HG03575 (cell line): ENCODE results near the gene TTC7B.
"Not testable (repeated sequence)": the region's sequence is repeated elsewhere in the genome, so short reads cannot be mapped to it uniquely, and the experiment has no call there.

Source experiments
- ATAC-seq: cut with Tn5 transposase; IDR thresholded peaks from one replicate; pipeline ENCODE4 v1.9.1; 2021; ENCODE audit not compliant: unreplicated experiment, insufficient number of reproducible peaks, low FRiP score; ENCODE audit errors: extremely low read depth

Gene TTC7B

DNA sequence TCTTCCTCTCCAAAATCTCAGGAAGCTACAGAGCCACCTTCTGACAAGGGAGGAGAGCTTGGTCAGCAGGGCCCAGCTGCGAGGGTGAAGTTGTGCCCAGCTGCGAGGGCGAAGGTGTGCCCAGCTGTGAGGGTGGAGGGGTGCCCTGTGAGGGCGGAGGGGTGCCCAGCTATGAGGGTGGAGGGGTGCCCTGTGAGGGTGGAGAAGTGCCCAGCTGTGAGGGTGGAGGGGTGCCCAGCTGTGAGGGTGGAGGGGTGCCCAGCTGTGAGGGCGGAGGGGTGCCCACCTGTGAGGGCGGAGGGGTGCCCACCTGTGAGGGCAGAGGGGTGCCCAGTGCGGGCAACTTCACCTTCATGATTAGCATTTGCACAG lies 20.4 kb upstream of the TTC7B start:
- no peak for ATAC-seq

DNA sequence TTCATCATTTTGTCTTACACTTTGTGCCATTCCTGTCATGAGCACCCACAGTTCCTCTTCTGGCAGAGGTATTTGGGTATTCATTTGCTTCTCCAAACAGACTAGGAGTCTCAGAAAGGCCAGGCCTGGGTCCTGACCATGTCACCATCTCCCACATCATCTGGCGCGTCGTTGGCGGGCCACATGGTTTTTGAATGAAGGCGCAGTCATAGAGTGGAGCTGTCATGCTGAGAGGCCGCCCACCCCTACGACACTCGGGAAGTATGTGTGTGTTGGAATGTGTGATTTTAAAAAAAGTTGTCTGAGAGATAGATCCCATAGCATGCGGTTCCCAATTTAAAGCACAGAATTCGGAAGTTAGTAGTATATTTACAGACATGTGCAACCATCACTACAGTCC lies 15.6 kb upstream of the TTC7B start:
- no peak for ATAC-seq

DNA sequence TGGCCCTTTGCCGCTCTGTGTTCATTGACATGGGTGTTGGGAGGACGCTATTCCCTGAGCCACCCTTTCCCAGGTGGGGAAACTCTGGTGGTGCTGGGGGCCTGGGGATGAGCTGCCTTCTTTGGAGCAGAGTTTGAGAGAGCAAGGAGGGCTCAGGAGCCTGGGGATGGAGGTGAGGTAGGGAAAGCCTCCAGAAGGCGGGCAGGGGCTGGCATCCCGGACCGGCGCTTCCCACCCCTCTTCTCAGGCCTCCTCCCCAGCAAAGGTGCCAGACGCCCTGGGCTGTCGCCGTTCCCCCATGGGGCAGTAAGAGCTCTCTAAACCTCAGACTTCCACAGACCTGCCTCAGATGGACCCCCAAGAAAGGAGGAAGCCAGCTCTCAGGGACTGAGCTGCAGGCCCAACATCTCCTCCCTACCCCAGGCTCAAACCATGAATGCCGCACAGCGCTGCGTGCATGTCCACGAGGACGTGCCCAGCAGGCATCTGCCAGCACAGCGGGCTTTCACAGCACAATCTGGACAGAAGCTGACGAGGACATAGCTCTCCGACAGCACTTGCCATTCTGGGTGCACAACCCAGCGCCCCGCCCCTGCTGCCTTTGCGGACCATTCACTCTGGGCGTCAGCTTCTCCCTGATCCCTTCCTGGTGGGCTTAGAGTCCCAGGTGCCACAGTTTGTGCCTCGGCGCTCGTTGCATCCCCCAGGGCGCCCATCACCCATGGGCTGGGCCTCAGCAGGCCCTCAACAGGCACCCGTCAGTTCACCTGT lies 14.9 kb upstream of the TTC7B start:
- no peak for ATAC-seq

DNA sequence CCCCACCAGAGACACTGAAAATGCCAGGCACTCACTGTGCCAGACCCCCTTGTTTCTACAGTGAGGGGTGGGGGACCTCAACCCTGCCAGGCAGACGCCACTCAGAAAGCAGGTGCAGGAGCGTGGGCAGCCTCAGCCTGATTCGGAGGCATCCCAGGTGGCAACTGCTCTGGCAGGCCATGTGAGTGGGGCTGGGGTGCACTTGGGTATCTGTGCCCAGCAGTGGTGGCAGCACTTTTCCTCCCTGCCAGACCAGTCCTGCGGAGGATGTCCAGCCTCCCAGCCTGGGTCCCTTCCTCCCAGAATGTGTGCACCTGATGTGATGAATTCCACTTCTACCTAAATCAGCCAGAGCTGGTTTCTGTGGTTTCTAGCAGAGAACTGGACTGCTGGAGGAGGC lies 13.4 kb upstream of the TTC7B start:
- no peak for ATAC-seq

DNA sequence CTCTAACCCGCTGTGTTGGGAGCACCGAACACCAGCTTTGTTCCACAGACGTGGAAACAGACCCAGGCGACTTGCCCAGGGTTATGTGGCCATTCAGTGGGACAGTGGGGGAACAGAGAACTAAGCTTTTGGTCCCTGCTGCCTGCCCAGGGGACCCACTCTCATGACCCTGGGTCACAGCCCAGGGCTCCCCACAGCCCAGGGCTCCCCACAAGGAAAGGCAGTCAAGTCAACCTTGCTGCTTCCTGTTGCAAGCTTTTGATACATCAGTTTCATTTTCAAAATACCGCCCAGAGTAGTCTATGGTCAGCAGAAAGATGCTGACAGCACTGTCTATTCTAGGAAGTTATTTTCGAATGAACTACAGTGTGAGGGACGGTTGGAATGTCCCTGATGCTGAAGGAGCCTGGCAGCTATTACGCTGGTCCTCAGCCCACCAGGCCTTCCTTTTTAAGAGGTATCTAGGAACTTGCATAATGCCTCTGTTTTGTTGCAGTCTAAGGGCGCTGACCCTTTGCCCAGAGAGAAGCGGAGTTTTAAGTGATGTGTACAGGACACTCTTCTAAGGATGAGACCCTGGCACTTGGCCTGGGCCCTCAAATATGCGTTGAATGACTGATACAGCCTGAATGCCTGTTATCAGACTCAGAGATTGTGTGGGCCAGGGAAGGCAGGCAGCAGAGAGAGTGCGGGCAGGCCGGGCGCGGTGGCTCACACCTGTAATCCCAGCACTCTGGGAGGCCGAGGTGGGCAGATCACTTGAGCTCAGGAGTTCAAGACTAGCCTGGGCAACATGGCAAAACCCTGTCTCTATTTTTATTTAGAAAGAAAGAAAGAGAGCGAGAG lies 12.6 kb upstream of the TTC7B start:
- ATAC-seq: no peak

DNA sequence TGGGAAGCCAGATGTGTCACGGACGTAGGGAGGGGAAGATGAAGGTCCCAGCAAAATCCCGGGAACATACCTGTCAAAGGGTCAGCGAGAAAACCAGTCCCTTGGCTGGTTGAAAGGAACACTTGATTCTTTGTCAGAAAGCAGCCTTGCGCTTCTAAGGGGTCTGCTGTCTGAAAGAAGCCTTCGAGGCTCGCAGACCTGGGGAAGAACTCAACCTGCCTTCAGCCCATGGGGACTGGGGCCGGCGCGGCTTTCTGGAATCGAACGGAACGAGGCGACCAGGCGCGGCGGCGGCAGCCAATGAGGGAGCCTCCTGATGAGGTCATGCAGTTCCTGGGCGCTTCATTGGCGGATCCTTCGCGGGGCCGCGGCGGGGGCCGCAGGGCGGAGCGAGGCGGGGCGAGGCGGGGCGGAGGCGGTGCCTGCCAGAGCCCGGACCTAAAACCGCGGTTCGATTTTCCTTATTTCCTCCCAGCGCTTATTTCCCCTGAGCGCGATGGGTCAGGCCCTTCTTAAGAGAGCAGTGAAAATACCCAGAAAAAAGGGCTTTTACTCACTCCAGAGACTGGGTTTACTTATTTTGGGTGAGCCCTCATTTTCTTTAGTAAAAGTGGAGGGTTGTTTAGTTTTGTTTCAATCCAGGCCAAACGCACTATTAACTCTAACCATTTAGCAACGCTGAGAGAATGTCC lies 11.8 kb upstream of the TTC7B start:
- peak; percentile 69 for ATAC-seq

DNA sequence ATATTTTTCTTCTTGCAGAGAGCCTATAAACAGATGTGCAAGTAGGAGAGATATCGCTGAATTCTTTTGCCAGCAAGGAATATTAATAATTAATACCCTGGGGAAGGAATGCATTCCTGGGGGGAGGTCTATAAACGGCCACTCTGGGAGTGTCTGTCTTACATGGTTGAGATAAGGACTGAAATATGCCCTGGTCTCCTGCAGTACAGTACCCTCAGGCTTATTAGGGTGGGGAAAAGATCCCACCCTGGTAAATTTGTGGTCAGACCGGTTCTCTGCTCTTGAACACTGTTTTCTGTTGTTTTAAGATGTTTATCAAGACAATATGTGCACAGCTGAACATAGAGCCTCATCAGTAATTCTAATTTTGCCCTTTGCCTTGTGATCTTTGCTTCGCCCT lies 7.3 kb upstream of the TTC7B start:
- not testable (repeated sequence) for ATAC-seq

DNA sequence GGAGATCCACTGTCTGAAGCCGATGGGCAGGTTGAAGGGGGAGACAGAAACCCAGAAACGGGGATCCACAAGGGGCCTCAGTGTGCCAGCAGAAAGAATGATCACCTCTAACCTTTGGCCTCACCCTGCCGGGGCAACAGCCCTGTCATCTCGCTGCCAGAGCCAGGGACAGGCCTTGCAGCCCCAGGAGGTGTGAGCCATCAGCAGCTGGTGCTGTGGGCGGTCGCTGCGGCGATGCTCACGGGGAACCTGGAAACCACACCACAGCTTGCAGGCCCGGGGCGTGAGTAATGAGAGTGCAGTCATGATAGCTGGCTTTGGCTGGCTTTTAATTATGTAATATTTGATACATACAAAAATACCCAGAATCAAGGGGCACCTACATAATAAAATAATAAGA lies 4.7 kb upstream of the TTC7B start:
- ATAC-seq: no peak

DNA sequence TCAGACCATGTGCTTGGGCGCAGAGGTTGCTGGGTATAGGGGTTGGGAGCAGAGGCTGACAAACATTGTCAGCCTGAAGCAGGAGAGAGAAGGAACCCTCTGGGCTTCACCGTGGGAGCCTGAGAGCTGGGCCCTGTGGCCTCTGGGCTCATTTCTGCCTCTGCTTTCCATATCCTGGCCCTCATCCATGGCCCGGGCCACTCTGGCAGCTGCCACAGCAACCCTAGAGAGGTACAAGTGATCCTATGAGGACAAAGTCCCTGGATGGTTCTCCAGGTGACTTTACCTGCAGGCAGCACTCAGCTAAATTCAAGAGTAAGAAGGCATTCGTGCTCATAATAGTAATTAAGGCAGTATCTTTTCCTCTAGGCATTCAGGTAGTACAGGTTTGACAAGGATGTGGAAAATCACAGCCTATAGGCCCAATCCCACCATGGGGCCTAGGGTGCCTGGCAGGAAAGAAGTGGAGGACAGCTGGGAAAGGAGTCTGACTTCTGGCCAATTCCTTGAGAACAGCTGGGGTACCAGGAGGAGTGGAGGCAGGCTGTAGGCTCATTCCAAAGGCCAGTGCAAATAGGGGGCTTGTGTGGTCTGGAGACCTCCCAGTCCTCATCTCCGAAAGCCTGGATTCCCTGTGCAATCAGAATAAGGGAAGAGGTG lies 3.6 kb upstream of the TTC7B start:
- ATAC-seq: no peak

DNA sequence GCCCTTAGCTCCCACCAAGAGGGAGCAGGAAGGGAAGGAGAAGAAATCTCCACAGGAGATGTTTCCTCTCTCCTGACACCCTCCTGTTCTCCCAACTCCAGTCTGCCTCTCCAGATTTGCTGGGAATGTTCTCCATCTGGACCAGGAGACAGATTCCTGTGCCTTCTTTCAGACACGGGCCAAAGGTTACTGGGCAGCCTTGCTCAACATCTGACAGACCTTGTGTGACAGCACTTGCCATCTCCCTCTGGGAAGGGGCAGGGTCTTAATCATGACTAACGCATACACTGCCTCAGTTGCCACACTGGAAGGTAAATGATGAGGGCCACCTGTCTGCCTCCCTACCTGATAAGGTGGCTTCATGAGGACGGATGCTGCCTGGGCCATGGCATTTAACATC lies 2.5 kb upstream of the TTC7B start:
- ATAC-seq: no peak

DNA sequence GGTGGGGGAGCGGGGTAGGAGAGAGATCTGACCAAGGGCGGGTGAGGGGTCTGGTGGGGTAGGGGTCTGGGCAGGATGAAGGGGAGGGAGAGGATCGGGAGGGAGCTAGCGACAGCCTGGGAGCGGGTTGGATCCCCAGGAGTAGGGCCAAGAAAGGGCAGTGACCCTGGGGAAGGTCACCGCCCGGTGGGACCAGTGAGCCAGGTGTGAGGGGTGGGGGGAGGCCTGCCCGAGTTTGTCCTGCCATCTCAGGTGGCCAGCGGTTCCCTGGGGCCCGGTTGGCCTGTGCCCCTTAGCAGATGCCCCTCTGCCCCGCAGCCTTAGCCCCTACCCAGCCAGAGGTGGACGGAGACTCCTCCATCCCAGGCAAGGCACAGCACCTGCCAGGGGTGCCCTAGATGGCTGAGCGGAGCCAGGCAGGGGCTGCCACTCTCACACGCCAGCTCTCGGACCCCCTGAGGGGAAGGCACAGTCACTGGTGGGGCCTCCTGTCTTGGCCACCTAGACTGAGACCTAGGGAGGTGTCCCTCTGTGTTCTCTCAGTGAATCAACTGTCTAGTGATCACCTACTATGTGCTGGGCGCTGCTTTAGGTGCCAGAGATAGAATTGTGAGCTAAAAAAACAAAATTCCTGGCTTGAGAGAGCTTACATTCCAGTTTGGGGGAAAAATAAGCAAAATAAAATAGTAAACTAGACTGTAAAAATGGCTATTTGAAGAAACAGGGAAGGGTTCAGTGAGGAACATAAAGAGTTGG lies 629 bp upstream of the TTC7B start:
- no peak for ATAC-seq

DNA sequence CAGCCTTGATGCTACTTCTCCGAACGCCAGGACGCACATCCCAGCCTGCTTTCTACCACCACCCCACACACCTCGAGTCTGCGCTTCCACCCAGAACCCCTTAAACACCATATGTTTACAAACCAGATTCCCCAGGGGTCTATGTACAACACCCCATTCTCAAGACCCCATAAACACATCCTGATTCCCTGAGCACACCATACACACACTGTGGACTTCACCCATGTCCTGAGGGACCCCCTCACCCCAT lies 733 bp downstream of the TTC7B start:
- no peak for ATAC-seq

DNA sequence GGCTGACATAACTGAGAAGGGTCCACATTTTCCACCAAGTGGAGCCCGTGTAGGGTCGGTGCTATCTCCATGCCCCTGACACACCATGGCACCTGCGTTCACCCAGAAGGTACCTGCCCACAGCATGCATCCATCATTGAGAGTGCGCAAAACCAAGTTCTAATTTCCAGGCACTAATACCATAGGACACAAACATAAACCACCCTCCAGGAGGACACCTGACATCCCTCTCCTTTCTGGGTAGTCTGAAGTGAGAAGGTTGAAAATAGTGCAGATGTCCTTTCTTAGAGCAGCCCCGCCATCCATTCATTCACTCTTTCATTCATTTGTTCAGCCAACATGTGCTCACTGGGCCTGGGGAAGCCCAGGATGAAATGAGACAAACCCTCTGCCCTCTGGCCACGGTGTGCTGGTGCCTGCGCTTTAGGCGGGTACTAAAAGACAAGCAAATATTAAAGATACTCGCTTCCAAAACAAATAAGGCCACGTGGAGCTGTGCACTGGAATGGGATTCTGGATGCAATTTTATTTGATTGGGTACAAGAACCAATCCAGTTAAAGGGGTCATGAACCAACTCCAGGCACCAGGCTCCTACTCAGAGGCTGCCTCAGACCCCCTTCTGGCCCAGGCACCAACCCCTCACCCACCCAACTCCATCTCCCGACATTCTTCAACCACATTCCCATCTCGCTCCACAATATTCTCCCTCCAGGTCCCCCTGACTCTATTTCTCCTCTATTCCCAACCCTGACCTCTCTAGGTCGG lies 1.2 kb downstream of the TTC7B start:
- no peak for ATAC-seq

DNA sequence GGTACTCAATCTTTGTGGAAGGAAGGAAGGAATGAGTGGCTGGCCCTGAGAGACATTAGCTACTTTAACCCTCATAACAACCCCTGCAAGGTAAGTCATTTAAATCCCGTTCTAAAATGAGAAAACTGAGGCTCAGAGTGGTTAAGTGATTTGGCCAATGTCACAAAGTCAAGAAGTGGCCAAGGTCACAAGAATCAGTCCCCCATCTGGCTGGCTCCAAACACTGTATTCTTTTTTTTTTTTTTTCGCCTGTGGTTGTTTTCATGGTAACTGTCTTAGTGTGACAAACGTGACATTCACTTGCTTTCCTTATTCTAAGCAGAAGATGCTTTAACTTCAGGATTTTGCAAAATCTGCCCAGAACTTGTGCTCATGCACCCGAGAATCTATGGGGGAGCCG lies 2.8 kb downstream of the TTC7B start:
- no peak for ATAC-seq

DNA sequence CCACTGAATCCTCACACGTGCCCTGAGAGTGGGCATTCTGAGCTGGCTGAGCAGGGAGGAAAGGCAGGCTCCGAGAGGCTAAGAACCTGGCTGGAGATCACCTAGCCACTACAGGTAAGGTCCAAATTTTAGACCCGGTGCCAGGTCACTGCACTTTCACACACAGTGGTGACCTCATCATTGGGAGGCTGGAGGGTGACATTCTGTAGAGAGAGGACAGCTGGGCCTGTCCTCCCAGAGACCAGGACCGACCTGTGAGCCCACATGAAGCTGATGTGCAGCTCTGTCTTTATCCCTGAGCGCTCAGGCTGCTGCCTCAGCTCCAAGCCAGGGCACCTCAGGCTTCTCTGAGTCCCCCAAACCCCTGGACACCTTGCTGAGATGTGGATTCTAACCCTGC lies 4.1 kb downstream of the TTC7B start:
- no peak for ATAC-seq

DNA sequence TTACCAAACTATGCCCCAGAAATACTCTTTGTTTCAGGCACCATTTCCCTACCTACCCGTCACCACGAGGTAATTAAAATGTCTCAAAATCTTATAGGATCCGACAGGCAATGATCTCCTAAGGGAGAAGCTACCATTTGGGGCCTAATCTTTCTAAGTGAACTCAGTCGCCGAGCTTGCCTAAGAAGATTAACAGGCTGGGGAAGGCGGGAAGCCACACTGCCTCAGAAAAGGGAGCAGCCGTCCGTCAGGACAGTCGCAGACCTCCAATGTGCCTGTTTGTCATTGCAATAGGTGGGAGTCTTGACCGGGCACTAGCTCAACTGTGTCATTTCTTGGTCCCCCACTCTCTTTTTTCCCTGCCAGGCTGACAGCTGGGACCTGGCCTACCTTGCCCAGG lies 4.6 kb downstream of the TTC7B start:
- no peak for ATAC-seq

DNA sequence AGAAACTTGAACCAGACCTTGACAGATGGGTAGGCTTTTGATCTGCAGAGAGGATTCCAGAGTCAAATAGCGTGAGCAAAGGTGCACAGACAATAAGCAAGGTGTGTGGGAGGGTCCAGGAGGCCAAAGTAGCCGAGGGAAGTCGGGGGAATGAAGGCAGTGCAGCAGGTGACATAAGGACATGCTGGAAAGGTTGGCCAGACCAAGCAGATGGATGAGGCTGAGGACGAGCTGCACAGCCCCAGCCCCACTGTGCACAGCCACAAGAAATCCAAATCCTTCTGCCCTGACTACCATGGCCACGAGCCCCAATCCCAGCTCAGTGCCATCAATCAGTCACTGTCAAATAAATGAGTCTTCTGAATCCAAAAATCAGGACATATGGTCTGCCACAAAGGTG lies 5.4 kb downstream of the TTC7B start:
- no peak for ATAC-seq

DNA sequence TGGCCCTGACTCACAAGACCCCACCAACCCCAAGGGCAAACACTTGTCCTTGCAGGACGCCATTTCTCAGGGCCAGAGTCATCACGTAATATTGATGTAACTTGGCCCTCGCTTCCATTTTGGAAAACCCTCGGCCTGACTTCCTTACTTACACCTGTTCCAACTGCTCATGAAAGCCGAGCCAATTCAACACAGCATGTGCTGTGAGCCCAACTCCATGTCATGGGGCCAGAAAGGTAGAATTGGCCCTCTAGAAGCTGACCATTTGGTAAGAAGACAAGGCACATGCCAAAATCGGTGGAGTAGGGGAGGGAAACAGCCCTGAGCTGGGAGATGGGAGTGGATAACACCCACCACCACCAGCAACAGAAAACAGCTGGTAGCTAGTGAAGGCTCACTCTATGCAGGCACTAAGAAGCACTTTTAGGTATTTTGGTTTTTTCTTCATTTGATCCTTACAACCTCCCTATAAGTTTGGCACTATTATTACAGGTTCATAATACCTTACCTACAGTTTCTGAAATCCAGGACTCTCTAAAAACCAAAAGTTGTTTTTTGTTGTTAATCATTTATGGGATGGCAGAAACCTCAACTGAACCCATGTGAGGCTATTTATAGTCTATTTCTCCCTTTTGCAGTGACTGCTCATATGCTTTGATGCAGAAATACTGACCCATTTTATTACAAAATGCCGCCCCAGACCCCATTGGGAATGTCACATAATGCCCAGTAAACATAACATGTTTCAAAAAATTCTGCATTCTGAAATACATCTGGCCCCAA lies 6.5 kb downstream of the TTC7B start:
- ATAC-seq: no peak
